Aorta (tissue), 5 donors: ENCODE results near the gene TBC1D22A. TPM values are rescaled to one million over a fixed set of nuclear protein-coding genes. Genes with fewer than 3 reads are reported as not detected.
"Not testable (repeated sequence)": the region's sequence is repeated elsewhere in the genome, so short reads cannot be mapped to it uniquely, and the experiment has no call there.

Experiments
- ATAC-seq: fragments of 200-7000 bp; cut with Tn5 transposase; one replicate; pipeline ENCODE4 v1.9.1; 2022; ENCODE audit warnings: moderate library complexity; ENCODE audit not compliant: low FRiP score
- DNase-seq, 2 donors: peaks; one replicate each; pipeline ENCODE4 v3.0.0-alpha.2; 2020
- H3K27ac ChIP-seq, 2 donors: one replicate each; pipeline ENCODE4 v1.5.1; 2013; ENCODE audit warnings: low read length in 2 of 2, mild to moderate bottlenecking in 2 of 2, moderate library complexity in 2 of 2, control low read depth in 1 of 2, inconsistent platforms in 1 of 2, low read depth in 1 of 2
- H3K27me3 ChIP-seq, 2 donors: one replicate each; pipeline ENCODE4 v1.6.1; 2013; ENCODE audit warnings: control low read depth in 1 of 2, low read length in 1 of 2, mild to moderate bottlenecking in 1 of 2, moderate library complexity in 1 of 2; ENCODE audit not compliant: insufficient read depth in 2 of 2, control insufficient read depth in 1 of 2
- H3K36me3 ChIP-seq, 2 donors: one replicate each; pipeline ENCODE4 v1.6.1; 2013; ENCODE audit warnings: control low read depth in 1 of 2, low read length in 1 of 2, mild to moderate bottlenecking in 1 of 2; ENCODE audit not compliant: insufficient read depth in 2 of 2, control insufficient read depth in 1 of 2
- H3K4me1 ChIP-seq, 2 donors: one replicate each; pipeline ENCODE4 v1.6.1; 2013; ENCODE audit warnings: low read length in 2 of 2, control low read depth in 1 of 2, mild to moderate bottlenecking in 1 of 2, moderate library complexity in 1 of 2; ENCODE audit not compliant: insufficient read depth in 2 of 2, control insufficient read depth in 1 of 2
- H3K4me3 ChIP-seq, 2 donors: one replicate each; pipeline ENCODE4 v1.5.1; 2013; ENCODE audit warnings: low read length in 2 of 2, control low read depth in 1 of 2, mild to moderate bottlenecking in 1 of 2
- H3K9me3 ChIP-seq: one replicate; pipeline ENCODE4 v1.6.1; 2013; ENCODE audit warnings: mild to moderate bottlenecking, low read length; ENCODE audit not compliant: control insufficient read depth
- WGBS, 2 donors: extraction: QIAGEN DNeasy Blood & Tissue Kit; methylation state at CpG; one replicate each; pipeline ENCODE4 v1.1.7; 2013; 5-methylcytosine and 5-hydroxymethylcytosine counted together
- intact Hi-C, 2 donors: fragments of 100-400 bp; cut with DNase I; formaldehyde crosslinking; loops; one replicate each; pipeline versions ENCODE4 v1.14.2 to v1.15.0; 2022
- polyA plus RNA-seq, 2 donors: library from polyadenylated mRNA; stranded (reverse); fragments of 200-250 nt; gene quantifications; one replicate each; pipeline ENCODE4 v1.2.3, GENCODE V29; 2013
- total RNA-seq, 2 donors: library from RNA; stranded (reverse); fragmentation: NEBNext Ultra II Directional; extraction: Animal tissue kit (Norgen Biotek cat#: 25700); gene quantifications; one replicate each; pipeline ENCODE4 v1.2.1, GENCODE V29; 2021
- donor health status: healthy with polysubstance abuse.
- donor health status: Bipolar disorder and iron deficiency.
- donor health status: DM: no; HTN: no; CAD: no.
- donor health status: DM: no; HTN: no; CAD: no.
- donor health status: DM: yes; HTN: yes; CAD: no.

The TBC1D22A gene
- total and polyA plus RNA-seq, 4 donors = 10.8 to 37.1 (median 17.9) TPM

- Histone ChIP-seq H3K36me3 (no peaks in the 10 kb centered on the region), H3K4me3 (no peak overlapping the region), H3K27me3 (no peaks in the 10 kb centered on the region), H3K27ac (peak overlapping the region; percentile 16 to 38), H3K4me1 (no peaks in the 10 kb centered on the region), H3K9me3 (no peaks in the 10 kb centered on the region)
- DNase-seq (peak; percentile 57 to 76), ATAC-seq (no peak)
- intact Hi-C loops = no loop called here
- WGBS, 2 donors = 50 to 63% methylated on average over 9 of the region's 9 CpGs
Measured at GRCh38 chr22:46813816-46814597, 51.6 kb downstream of the TBC1D22A start.

GRCh38 chr22:46815132-46815531 lies 52.7 kb downstream of the TBC1D22A start:
- peak; percentile 35 to 59 for DNase-seq

GRCh38 chr22:46815559-46815895 lies 53.1 kb downstream of the TBC1D22A start:
- Histone ChIP-seq H3K27ac (peak overlapping the region in 1 of 2 donors; percentile 41), H3K4me1 (no peaks in the 10 kb centered on the region), H3K4me3 (no peak overlapping the region), H3K9me3 (no peaks in the 10 kb centered on the region), H3K27me3 (no peaks in the 10 kb centered on the region), H3K36me3 (no peaks in the 10 kb centered on the region)
- DNase-seq = peak in 1 of 2 donors; percentile 29
- intact Hi-C loops = no loop called here
- 69 to 78% methylated on average over 5 of the region's 5 CpGs for WGBS, 2 donors
- ATAC-seq = peak; percentile 22

More at GRCh38 chr22:46815132-46815531, 52.7 kb downstream of the TBC1D22A start:
- Histone ChIP-seq H3K4me1 (no peaks in the 10 kb centered on the region), H3K9me3 (no peaks in the 10 kb centered on the region), H3K27ac (peak overlapping the region in 1 of 2 donors; percentile 37), H3K4me3 (no peak overlapping the region), H3K27me3 (no peaks in the 10 kb centered on the region), H3K36me3 (no peaks in the 10 kb centered on the region)
- no peak for ATAC-seq
- intact Hi-C loops = no loop called here
- WGBS, 2 donors = 58 to 75% methylated on average over 12 of the region's 12 CpGs

GRCh38 chr22:46815896-46816731 lies 53.7 kb downstream of the TBC1D22A start:
- H3K27me3 ChIP-seq = no peaks in the 10 kb centered on the region
- H3K9me3 ChIP-seq = no peaks in the 10 kb centered on the region
- no peaks in the 10 kb centered on the region for H3K4me1 ChIP-seq
- H3K36me3 ChIP-seq = no peaks in the 10 kb centered on the region
- ATAC-seq (peak; percentile 70), DNase-seq (peak; percentile 62 to 80)
- H3K4me3 ChIP-seq = no peak overlapping the region
- intact Hi-C loops = no loop called here
- WGBS, 2 donors = 39 to 44% methylated on average over 15 of the region's 15 CpGs
- peak overlapping the region in 1 of 2 donors; percentile 41 for H3K27ac ChIP-seq

- H3K4me1 ChIP-seq, H3K27ac ChIP-seq, intact Hi-C loops, H3K9me3 ChIP-seq, H3K36me3 ChIP-seq, H3K4me3 ChIP-seq, ATAC-seq, H3K27me3 ChIP-seq, DNase-seq: not testable (repeated sequence)
- 98% methylated on average over 4 of the region's 4 CpGs for WGBS, 2 donors
Measured at GRCh38 chr22:46817390-46817789, 54.9 kb downstream of the TBC1D22A start.

- H3K27ac ChIP-seq = no peak overlapping the region
- H3K36me3 ChIP-seq = no peaks in the 10 kb centered on the region
- 95% methylated on average over 8 of the region's 8 CpGs for WGBS, 2 donors
- H3K9me3 ChIP-seq = no peaks in the 10 kb centered on the region
- ATAC-seq (no peak), DNase-seq (no peak)
- H3K4me1 ChIP-seq = no peaks in the 10 kb centered on the region
- intact Hi-C loops = loop anchor here in 1 of 2 donors (10.0 kb wide), 1 partner anchor 162 kb away; no protein-coding TSS in a partner anchor
- H3K27me3 ChIP-seq = no peaks in the 10 kb centered on the region
- no peak overlapping the region for H3K4me3 ChIP-seq
Measured at GRCh38 chr22:46823248-46823647, 60.8 kb downstream of the TBC1D22A start.

- no peaks in the 10 kb centered on the region for H3K4me1 ChIP-seq
- H3K36me3 ChIP-seq = no peaks in the 10 kb centered on the region
- no peaks in the 10 kb centered on the region for H3K9me3 ChIP-seq
- WGBS, 2 donors = 97 to 98% methylated on average over 13 of the region's 13 CpGs
- intact Hi-C loops = loop anchor here in 1 of 2 donors (10.0 kb wide), 1 partner anchor 161 kb away; no protein-coding TSS in a partner anchor
- H3K27me3 ChIP-seq = no peaks in the 10 kb centered on the region
- H3K27ac ChIP-seq = no peak overlapping the region
- ATAC-seq (no peak), DNase-seq (peak in 1 of 2 donors; percentile 52)
- H3K4me3 ChIP-seq = no peak overlapping the region
Measured at GRCh38 chr22:46823654-46824053, 61.2 kb downstream of the TBC1D22A start.

GRCh38 chr22:46824344-46824909 lies 62.0 kb downstream of the TBC1D22A start:
- DNase-seq (peak in 1 of 2 donors; percentile 58), ATAC-seq (no peak)
- WGBS, 2 donors = 91 to 93% methylated on average over 9 of the region's 9 CpGs

More at GRCh38 chr22:46824344-46824909, 62.0 kb downstream of the TBC1D22A start:
- H3K4me1 ChIP-seq = no peaks in the 10 kb centered on the region
- no peak overlapping the region for H3K4me3 ChIP-seq
- no peak overlapping the region for H3K27ac ChIP-seq
- no peaks in the 10 kb centered on the region for H3K27me3 ChIP-seq
- H3K9me3 ChIP-seq = no peaks in the 10 kb centered on the region
- intact Hi-C loops = loop anchor here in 1 of 2 donors (10.0 kb wide), 1 partner anchor 160 kb away; no protein-coding TSS in a partner anchor
- H3K36me3 ChIP-seq = no peaks in the 10 kb centered on the region
